IPS-20b (cell line): Measurements from ENCODE around the gene IMP3.
"Not testable (repeated sequence)": the region's sequence is repeated elsewhere in the genome, so short reads cannot be mapped to it uniquely, and the experiment has no call there.

Experiments
- H3K27ac ChIP-seq: one replicate; pipeline ENCODE4 v1.5.1; 2013; ENCODE audit warnings: low read length
- H3K27me3 ChIP-seq: 2 replicates; pipeline ENCODE4 v1.6.1; 2013; ENCODE audit warnings: mild to moderate bottlenecking, low read length, inconsistent platforms; ENCODE audit not compliant: insufficient read depth
- H3K36me3 ChIP-seq: 2 replicates; pipeline ENCODE4 v1.6.1; 2013; ENCODE audit warnings: low read depth, mild to moderate bottlenecking, inconsistent platforms, low read length, moderate library complexity; ENCODE audit not compliant: insufficient read depth
- H3K4me1 ChIP-seq: 2 replicates; pipeline ENCODE4 v1.6.1; 2013; ENCODE audit warnings: mild to moderate bottlenecking, control low read depth, inconsistent platforms, low read length, moderate library complexity; ENCODE audit not compliant: insufficient read depth
- H3K4me3 ChIP-seq: 2 replicates; pipeline ENCODE4 v1.5.1; 2013; ENCODE audit warnings: mild to moderate bottlenecking, low read length, inconsistent platforms
- H3K9ac ChIP-seq: 2 replicates; pipeline ENCODE4 v1.6.1; 2013; ENCODE audit warnings: low read depth, mild to moderate bottlenecking, inconsistent platforms, low read length, moderate library complexity
- H3K9me3 ChIP-seq: 2 replicates; pipeline ENCODE4 v1.6.1; 2013; ENCODE audit warnings: mild to moderate bottlenecking, low read depth, low read length, inconsistent platforms; ENCODE audit not compliant: insufficient read depth

Gene IMP3

GRCh38 chr15:75680007-75680789 is 40.2 kb upstream of the IMP3 start:
- no peaks in the 10 kb centered on the region for H3K36me3 ChIP-seq
- H3K4me3 ChIP-seq: no peak overlapping the region
- H3K9ac ChIP-seq: peak overlapping the region; percentile 37; the same call in 1 of the 2 replicates
- no peaks in the 10 kb centered on the region for H3K9me3 ChIP-seq
- no peaks in the 10 kb centered on the region for H3K27me3 ChIP-seq
- H3K27ac ChIP-seq: no peak overlapping the region
- peaks cover 3% of the 10 kb centered on the region; the same call in 1 of the 2 replicates for H3K4me1 ChIP-seq

DNA sequence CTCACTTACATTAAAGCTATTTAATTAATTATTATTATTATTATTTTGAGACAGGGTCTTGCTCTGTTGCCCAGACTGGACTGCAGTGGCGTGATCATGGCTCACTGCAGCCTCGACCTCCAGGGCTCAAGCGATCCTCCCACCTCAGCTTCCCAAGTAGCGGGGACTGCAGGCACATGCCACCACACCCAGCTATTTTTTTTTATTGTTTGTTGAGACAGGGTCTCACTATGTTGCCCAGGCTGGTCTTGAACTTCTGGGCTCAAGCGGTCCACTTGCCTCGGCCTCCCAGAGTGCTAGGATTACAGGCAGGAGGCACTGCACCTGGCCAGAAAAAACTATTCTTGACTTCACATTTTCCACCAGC is 38.3 kb upstream of the IMP3 start:
- H3K27ac ChIP-seq, H3K4me3 ChIP-seq, H3K27me3 ChIP-seq, H3K36me3 ChIP-seq, H3K9ac ChIP-seq, H3K9me3 ChIP-seq, H3K4me1 ChIP-seq: not testable (repeated sequence)

DNA sequence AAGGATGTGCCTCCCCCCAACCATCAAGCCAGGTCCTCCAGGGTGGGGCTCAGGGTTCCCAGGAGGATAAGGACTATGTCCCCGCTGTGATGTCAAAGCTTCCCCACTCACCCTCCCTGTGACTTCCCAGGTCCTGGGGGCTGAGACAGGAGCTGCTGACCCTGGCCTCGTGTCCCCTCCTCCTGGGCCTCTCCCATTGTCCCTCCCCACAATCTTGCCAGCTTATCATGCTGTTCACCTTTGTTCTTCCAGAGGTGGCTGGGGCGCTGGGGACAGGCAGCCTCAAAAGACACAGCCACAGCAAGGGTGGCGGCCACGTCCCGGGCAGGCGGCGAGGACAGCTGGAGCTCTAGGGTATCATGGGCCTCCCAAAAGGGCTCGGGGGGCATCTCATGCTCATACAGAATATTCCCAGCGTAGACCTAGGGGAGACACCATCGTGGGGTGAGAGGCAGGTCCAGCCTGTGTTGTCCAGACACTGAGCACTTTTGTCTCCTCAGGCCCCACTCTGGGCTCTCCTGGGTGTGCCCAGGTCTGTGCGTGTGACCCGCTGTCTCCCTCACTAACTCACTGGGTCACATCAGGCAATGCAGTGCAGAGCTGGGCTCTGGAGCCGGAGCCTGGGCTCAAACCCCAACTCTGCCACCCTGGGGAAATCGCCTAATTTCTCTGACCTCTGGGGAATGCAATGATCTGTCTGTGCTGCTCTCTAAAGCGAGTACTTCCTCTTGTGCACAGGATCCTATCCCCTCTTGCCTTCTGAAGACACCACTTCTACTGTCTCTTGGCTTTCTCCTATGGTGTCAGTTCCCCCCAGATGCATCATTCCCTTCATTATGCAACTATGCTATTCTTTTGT is 37.7 kb upstream of the IMP3 start:
- Histone ChIP-seq H3K4me1 (peaks cover 4% of the 10 kb centered on the region), H3K9ac (no peak overlapping the region), H3K27me3 (no peaks in the 10 kb centered on the region), H3K36me3 (no peaks in the 10 kb centered on the region), H3K9me3 (no peaks in the 10 kb centered on the region), H3K27ac (no peak overlapping the region), H3K4me3 (no peak overlapping the region)

- Histone ChIP-seq H3K27me3 (no peaks in the 10 kb centered on the region), H3K9ac (no peak overlapping the region), H3K9me3 (no peaks in the 10 kb centered on the region), H3K4me1 (peaks cover 12% of the 10 kb centered on the region), H3K4me3 (no peak overlapping the region), H3K36me3 (no peaks in the 10 kb centered on the region), H3K27ac (no peak overlapping the region)
Observed at GRCh38 chr15:75676688-75677464, 36.9 kb upstream of the IMP3 start.

GRCh38 chr15:75675579-75676404 is 35.8 kb upstream of the IMP3 start:
- H3K27me3 ChIP-seq: no peaks in the 10 kb centered on the region
- H3K9ac ChIP-seq: no peak overlapping the region
- peaks cover 13% of the 10 kb centered on the region for H3K4me1 ChIP-seq
- H3K36me3 ChIP-seq: no peaks in the 10 kb centered on the region
- H3K4me3 ChIP-seq: no peak overlapping the region
- no peak overlapping the region for H3K27ac ChIP-seq
- no peaks in the 10 kb centered on the region for H3K9me3 ChIP-seq

DNA sequence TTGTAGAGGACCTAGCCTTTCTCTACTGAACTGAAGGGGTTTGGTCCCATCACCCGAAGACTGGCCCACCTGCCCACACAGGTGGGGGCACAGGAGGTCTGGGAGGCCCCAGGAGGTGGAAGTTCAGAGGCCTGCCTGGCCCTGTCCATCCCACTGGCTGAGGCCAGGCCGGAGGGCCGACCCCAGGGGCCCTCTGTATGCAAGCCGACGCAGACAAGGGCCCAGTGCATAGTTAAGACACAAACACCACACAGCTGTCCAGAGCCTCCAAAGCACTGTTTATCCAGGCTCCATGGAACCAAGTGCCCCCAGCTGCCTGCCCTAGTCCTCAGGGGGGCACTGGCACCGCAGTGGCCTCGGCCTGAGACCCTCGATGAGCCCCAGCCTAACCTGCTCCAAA is 34.3 kb upstream of the IMP3 start:
- no peaks in the 10 kb centered on the region for H3K9me3 ChIP-seq
- H3K9ac ChIP-seq: no peak overlapping the region
- no peak overlapping the region for H3K4me3 ChIP-seq
- no peaks in the 10 kb centered on the region for H3K36me3 ChIP-seq
- H3K27me3 ChIP-seq: no peaks in the 10 kb centered on the region
- H3K4me1 ChIP-seq: peaks cover 13% of the 10 kb centered on the region
- no peak overlapping the region for H3K27ac ChIP-seq

DNA sequence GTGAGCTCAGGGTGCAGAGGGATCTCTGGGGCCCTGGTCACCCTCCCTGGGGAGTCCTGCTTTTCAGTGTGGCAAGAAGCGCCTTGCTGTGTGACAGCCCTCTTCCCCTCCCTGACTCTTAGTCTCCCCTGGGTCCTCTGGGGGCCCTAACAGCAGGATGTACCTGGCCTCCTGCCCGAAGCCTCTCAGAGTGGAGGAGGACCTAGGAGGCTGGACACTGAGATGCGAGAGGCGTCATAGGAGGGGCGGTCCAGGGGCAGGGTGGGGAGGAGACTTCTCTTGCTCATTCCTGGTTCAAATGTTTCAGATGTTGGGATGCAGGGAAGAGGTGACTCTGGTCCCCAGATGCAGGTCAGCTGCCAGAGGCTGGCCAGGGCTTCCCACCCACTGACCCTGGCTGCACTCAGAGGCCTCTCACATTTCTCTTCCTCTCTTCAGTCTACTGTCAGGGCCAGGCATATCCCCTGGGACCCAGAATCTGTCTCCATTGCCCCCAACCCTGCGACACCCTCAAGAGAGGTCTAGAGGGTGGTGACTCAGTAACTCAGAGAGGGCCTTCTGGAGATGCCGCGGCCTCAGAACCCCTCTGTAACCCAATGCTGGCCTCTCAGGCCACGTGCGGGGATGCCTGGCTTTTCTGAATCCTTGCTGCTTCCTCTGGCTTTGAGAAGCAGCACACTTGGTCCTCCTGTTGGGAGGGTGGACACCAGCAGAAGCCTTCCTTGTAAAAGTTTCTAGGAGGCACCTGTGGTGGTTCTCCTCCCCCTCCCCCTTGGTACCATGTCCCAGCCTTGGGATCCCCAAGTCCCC is 33.6 kb upstream of the IMP3 start:
- no peak overlapping the region for H3K27ac ChIP-seq
- no peaks in the 10 kb centered on the region for H3K36me3 ChIP-seq
- no peaks in the 10 kb centered on the region for H3K27me3 ChIP-seq
- no peaks in the 10 kb centered on the region for H3K9me3 ChIP-seq
- H3K4me1 ChIP-seq: peaks cover 13% of the 10 kb centered on the region
- peak overlapping the region; percentile 2; the same call in 1 of the 2 replicates for H3K9ac ChIP-seq
- no peak overlapping the region for H3K4me3 ChIP-seq

DNA sequence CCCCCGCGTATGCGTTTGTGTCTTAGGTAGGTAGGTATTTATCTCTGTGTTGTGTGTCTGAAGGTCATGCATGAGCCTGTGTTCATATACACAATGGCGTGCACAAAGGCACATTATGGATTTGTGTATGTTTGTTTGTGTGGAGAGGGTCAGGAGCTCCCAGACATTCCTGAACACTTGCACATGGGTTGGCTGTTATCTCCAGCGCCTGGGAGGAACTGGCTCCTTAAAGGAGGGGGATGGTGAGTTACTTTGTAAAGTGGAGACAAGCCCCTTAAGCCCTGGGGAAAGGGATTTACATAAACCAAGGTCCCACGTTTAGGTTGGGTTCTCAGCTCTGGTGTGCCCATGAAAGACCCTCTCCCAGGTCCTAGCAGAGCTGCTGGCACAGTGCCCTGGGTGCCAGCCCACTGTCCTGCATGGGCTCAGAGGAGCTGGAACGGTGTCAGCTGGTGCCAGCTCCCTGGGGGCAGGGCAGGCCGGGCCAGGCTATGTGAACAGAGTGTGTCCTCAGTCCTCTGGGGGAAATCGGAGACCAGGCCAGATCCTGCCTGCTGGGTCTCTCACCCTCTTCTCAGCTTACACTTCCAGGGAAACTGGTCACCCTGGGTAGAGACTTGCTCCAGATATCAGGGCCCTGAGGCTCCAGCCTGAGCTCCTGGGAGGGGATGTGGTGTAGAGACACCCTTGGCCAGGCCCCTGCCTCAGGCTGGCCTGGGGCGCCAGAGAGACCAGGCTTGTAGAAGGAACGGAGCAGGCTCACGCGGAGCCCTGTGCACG is 32.8 kb upstream of the IMP3 start:
- no peaks in the 10 kb centered on the region for H3K36me3 ChIP-seq
- peak overlapping the region; percentile 31; the same call in 1 of the 2 replicates for H3K4me3 ChIP-seq
- no peak overlapping the region for H3K27ac ChIP-seq
- peak overlapping the region; percentile 2; the same call in 1 of the 2 replicates for H3K9ac ChIP-seq
- H3K4me1 ChIP-seq: peaks cover 13% of the 10 kb centered on the region
- no peaks in the 10 kb centered on the region for H3K27me3 ChIP-seq
- H3K9me3 ChIP-seq: no peaks in the 10 kb centered on the region

DNA sequence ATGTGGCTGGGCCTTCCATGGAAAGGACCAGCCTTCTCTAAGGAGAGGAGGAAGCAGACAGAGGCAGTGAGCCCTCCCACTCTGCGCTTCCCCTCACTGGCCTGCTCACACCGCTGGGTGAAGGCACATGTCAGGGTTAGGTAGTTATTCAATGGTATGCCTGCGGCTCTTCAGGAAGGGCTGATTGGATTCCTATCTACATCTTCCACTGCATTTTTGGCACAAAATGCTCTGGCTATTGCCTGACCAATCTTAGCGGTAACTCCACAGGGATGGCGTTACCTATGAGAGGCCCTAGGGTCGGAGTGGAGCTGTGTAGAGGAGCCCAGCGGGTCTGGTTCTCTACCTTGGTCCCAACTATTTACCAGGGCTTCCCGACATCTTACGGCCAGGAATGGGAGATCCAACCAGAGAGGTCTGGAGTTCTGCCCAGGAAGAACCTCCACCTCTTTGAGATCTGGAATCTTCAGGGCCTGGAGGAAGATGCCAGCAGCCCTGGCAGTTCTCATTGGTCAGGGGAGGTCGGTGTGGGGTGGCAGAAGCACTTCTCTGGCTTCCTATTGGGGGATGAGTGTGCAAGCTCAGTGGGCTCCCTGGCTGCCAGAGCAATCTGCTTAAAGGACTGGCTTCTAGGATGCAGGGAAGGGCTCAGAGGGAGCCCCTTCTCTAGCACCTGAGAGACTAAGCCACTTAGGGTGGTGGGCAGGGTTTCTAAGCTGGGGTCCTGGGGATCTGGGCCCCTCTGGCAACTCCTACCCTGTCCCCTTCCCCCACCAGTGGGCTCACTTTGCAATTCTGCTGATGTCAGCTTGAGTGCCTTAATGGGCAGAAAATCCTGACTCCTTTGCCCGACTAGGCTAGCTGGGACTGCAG is 31.9 kb upstream of the IMP3 start:
- Histone ChIP-seq H3K9me3 (no peaks in the 10 kb centered on the region), H3K4me3 (peak overlapping the region; percentile 31; the same call in 1 of the 2 replicates), H3K36me3 (no peaks in the 10 kb centered on the region), H3K27ac (no peak overlapping the region), H3K27me3 (no peaks in the 10 kb centered on the region), H3K4me1 (peaks cover 13% of the 10 kb centered on the region), H3K9ac (no peak overlapping the region)
